ENCODE data around the gene CYSLTR2. TPM values are rescaled to one million over a fixed set of nuclear protein-coding genes. Genes with fewer than 3 reads are reported as not detected.

Gene CYSLTR2
- total RNA-seq, 1 donor, result not detected

DNA sequence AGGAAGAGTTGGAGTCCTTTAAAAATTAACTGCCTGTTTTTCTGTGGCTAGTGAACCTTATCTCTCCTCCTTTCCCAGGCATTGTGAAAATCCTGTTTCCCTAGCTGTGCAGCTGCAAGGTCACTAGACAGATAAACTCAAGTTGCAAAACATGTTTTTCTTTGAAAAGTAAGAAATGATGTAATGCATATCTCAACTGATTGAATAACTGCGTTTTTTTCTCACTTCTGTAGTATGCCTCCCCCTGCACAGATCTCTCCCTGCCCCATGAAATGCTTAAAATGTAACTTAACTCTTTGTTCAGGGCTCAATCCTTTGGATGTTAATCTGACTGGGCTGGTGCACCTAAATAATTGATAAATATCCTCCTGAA is 27.7 kb upstream of the CYSLTR2 start:
- TF ChIP-seq, protein P1, sequence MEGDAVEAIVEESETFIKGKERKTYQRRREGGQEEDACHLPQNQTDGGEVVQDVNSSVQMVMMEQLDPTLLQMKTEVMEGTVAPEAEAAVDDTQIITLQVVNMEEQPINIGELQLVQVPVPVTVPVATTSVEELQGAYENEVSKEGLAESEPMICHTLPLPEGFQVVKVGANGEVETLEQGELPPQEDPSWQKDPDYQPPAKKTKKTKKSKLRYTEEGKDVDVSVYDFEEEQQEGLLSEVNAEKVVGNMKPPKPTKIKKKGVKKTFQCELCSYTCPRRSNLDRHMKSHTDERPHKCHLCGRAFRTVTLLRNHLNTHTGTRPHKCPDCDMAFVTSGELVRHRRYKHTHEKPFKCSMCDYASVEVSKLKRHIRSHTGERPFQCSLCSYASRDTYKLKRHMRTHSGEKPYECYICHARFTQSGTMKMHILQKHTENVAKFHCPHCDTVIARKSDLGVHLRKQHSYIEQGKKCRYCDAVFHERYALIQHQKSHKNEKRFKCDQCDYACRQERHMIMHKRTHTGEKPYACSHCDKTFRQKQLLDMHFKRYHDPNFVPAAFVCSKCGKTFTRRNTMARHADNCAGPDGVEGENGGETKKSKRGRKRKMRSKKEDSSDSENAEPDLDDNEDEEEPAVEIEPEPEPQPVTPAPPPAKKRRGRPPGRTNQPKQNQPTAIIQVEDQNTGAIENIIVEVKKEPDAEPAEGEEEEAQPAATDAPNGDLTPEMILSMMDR (IDR thresholded peaks at IDR 0.05; ENCODE audit: insufficient read depth, low read length), result no peak
- DNase-seq (ENCODE audit: low read depth), result peak; percentile 77

DNA sequence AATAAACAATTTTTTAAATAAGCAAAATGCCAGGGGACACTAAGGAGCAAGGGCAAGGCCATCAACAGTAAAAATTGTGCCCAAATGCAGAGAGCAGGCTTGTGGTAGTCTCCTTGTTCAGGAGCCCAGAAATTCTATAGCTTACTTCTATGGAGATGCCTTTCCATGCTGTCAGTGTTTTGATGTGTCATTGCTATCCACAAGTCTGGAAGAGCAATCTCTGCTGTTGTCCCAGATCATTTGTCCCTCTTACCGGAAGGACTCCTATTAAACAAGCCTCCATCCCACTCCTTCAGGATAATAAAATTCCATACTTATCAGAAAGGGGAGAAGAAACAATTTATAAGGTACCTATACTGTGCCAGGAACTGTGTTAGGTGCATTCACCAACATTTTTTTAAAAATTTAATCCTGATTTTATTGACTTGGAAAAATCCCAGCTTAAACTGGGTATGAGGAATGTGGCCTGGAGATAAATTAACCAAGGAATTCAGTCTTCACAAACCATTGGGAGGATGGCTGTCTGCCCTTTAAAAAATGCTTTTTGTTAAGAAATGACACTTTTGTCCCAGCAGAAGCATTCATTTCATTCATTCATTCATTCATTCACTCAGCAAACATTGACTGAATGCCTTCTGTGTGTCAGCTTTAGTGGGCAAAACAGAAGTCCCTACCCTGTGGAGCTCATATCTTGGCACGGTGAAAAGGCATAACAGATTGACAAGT is 26.8 kb upstream of the CYSLTR2 start:
- TF ChIP-seq, protein P1 (IDR thresholded peaks at IDR 0.05; ENCODE audit: insufficient read depth, low read length), result no peak
- peak; percentile 42 for DNase-seq (ENCODE audit: low read depth)

More for the DNA sequence above, 27.7 kb upstream of the CYSLTR2 start:
- no peak overlapping the region for H3K4me3 ChIP-seq (ENCODE audit: low read depth, low read length)

DNA sequence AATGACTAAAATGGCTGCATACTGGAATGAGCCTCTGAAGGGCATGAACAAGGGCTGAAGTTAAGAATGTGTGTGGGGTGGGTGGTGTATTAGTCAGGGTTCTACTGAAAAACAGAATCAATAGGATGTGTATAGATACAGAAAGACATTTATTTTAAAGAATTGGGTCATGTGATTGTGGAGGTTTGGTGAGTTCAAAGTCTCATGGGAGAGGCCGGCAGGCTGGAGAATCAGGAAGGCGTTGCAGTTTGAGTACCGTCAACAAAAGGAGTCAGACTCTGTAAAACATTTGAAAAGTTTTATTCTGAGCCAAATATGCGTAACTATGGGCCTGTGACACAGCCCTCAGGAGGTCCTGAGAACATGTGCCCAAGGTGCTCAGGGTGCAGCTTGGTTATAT is 24.5 kb upstream of the CYSLTR2 start:
- no peak for DNase-seq (ENCODE audit: low read depth)
- TF ChIP-seq, protein P1 (IDR thresholded peaks at IDR 0.05; ENCODE audit: insufficient read depth, low read length), result no peak
- H3K4me3 ChIP-seq (ENCODE audit: low read depth, low read length), result no peak overlapping the region

More for the DNA sequence above, 26.8 kb upstream of the CYSLTR2 start:
- no peak overlapping the region for H3K4me3 ChIP-seq (ENCODE audit: low read depth, low read length)

DNA sequence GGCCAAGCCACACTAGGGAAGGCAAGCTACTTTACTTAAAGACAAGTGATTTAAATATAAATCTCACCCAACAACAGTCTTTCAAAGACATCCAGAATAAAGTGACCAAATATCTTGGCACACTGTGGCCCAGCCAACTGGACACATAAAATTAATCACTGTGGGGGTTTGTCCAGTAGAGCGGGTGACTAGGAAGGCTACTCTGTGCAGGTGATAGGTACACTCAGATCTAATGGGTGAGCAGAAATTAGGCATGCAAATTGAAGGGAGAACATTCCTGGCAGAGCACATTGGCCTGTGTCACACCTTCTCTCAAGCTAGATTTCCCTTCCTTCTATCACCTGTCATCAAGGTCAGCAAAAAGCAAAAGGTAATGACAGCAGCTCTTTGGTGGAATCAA is 23.4 kb upstream of the CYSLTR2 start:
- H3K4me3 ChIP-seq (ENCODE audit: low read depth, low read length), result no peak overlapping the region
- TF ChIP-seq, protein P1 (IDR thresholded peaks at IDR 0.05; ENCODE audit: insufficient read depth, low read length), result no peak
- no peak for DNase-seq (ENCODE audit: low read depth)

DNA sequence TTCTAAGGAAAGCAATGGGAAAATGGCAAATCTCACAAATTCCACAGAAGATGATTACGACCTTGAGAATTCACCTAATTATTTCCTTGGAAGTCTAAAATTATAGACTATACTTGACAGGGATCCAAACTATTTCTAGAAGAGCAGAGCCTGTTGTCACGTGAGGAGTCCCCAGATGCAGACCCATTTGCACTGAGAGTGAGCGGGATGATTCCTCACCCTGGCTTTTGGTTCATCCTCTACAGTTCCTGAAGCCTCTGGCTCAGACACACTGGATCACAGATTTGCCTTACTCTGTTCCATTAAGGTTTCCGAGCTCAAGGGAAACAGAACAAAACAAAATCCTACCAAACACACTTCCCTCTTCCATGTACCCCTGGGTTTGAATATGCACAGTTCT is 23.0 kb upstream of the CYSLTR2 start:
- peak; percentile 9 for DNase-seq (ENCODE audit: low read depth)
- TF ChIP-seq, protein P1 (IDR thresholded peaks at IDR 0.05; ENCODE audit: insufficient read depth, low read length), result no peak
- no peak overlapping the region for H3K4me3 ChIP-seq (ENCODE audit: low read depth, low read length)

DNA sequence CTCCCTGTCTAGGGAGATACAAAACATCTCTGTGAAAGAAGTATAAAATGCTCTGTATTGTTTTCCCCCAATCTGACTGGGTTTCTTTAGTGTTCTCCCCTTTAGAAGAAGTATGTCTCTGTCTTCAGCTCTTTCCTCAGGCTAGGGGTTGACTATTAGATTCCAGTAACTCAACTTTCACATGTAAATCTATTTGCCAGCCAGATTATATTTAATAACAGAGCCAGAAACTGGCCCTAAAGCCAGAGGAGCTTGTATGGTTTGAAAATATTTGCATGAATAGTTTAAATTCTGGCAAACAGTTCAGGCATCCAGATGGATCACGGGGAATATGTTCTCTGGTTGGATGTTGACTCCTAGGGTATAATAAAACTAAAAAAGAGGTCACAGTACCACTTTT is 22.3 kb upstream of the CYSLTR2 start:
- H3K4me3 ChIP-seq (ENCODE audit: low read depth, low read length), result no peak overlapping the region
- peak; percentile 13 for DNase-seq (ENCODE audit: low read depth)
- TF ChIP-seq, protein P1 (IDR thresholded peaks at IDR 0.05; ENCODE audit: insufficient read depth, low read length), result no peak

DNA sequence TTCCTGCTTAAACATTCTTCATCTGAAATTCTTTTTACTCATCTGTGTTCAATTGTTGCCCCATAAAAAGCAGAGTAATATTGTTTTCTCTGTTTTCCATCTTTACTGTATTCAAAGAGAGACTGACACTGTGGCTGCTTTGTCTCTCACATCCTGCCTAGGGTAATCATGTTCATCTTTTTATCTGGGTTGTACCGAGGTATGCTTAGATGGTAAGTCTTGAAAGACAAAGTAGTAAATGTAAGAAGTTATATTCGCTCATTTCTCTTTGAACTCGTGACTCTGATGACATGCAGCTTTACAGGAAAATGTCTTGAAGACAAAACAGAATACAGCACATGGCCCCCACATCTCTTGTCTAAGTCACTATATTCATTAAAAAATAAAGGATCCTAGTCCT is 20.0 kb upstream of the CYSLTR2 start:
- no peak for DNase-seq (ENCODE audit: low read depth)
- no peak overlapping the region for H3K4me3 ChIP-seq (ENCODE audit: low read depth, low read length)
- TF ChIP-seq, protein P1 (IDR thresholded peaks at IDR 0.05; ENCODE audit: insufficient read depth, low read length), result no peak

Measured in fibroblast of the aortic adventitia (primary cell).